ENCODE data around the gene DEPDC5.

DNA sequence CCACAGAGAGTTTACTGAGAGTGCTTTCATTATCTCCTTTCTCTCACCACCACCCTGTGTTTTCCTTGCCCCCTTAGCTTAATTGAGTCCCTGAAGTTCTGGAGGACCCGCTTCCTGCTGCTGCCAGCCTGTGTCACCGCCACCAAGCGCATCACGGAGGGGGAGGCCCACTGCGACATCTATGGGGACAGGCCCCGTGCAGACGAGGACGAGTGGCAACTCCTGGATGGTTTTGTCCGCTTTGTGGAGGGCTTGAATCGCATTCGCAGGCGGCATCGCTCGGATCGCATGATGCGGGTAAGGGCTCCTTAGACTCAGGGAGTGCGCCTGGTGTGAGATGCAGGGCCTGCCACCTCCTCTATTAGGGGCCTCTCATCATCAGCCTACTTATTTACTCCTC, 91.1 kb downstream of the DEPDC5 start:
- TF ChIP-seq POLR2A (IDR thresholded peaks at IDR 0.05; ENCODE audit: low read depth, low read length): no peak
- TF ChIP-seq POLR2AphosphoS5 (IDR thresholded peaks at IDR 0.05; ENCODE audit: low read depth, low read length): no peak
